ENCODE data around the gene RALGDS. TPM values are rescaled to one million over a fixed set of nuclear protein-coding genes. Genes with fewer than 3 reads are reported as not detected.
"Not testable (repeated sequence)": the region's sequence is repeated elsewhere in the genome, so short reads cannot be mapped to it uniquely, and the experiment has no call there.

RALGDS gene
- total RNA-seq, 1 experiment from 2014 or later = 25.8 TPM

GRCh38 chr9:133169687-133170086, 48.6 kb upstream of the RALGDS start:
- in situ Hi-C loops (cut with HindIII; ENCODE audit: low pct_unique_long_range_greater_than_20kb, low sequenced_read_pairs); CTCF ChIA-PET; H3K27me3 ChIP-seq (ENCODE audit: control insufficient read depth, insufficient read depth, low read length); H3K9me3 ChIP-seq (ENCODE audit: control insufficient read depth, insufficient read depth, low read depth, low read length); BruUV-seq (replicated peaks); H3K4me3 ChIP-seq (ENCODE audit: low read depth in 2 of 2, low read length in 2 of 2); DNase-seq (ENCODE audit: low read depth, low spot score); POLR2A ChIA-PET; ATAC-seq; intact Hi-C loops (cut with micrococcal nuclease; ENCODE audit: unreplicated experiment); H3K27ac ChIP-seq (ENCODE audit: low read length); H3K36me3 ChIP-seq (ENCODE audit: control insufficient read depth, insufficient read depth, low read length): not testable (repeated sequence)
- H3K4me1 ChIP-seq (ENCODE audit: control insufficient read depth, insufficient read depth, low read length) = peaks cover 23% of the 10 kb centered on the region

- Histone ChIP-seq H3K27ac (ENCODE audit: low read length) (no peak overlapping the region), H3K4me3 (ENCODE audit: low read depth in 2 of 2, low read length in 2 of 2) (no peak overlapping the region), H3K36me3 (ENCODE audit: control insufficient read depth, insufficient read depth, low read length) (no peaks in the 10 kb centered on the region), H3K9me3 (ENCODE audit: control insufficient read depth, insufficient read depth, low read depth, low read length) (no peaks in the 10 kb centered on the region), H3K4me1 (ENCODE audit: control insufficient read depth, insufficient read depth, low read length) (peaks cover 28% of the 10 kb centered on the region), H3K27me3 (ENCODE audit: control insufficient read depth, insufficient read depth, low read length) (no peaks in the 10 kb centered on the region)
- intact Hi-C loops (cut with micrococcal nuclease; ENCODE audit: unreplicated experiment) = no loop called here
- no TSS peak for BruUV-seq (replicated peaks)
- no peak for DNase-seq (ENCODE audit: low read depth, low spot score)
- ChIA-PET POLR2A (no interaction called here), CTCF (no interaction called here)
- in situ Hi-C loops (cut with HindIII; ENCODE audit: low pct_unique_long_range_greater_than_20kb, low sequenced_read_pairs) = no loop called here
- peak; percentile 3; the same call in 1 of the 2 replicates for ATAC-seq
- no peak for TF ChIP-seq REST (IDR thresholded peaks at IDR 0.05; ENCODE audit: insufficient read depth in 1 of 2, low read depth in 2 of 2, low read length in 1 of 2)
Measured at GRCh38 chr9:133169102-133169501, 48.1 kb upstream of the RALGDS start.

- Histone ChIP-seq H3K36me3 (ENCODE audit: control insufficient read depth, insufficient read depth, low read length) (no peaks in the 10 kb centered on the region), H3K27me3 (ENCODE audit: control insufficient read depth, insufficient read depth, low read length) (no peaks in the 10 kb centered on the region), H3K4me1 (ENCODE audit: control insufficient read depth, insufficient read depth, low read length) (peaks cover 28% of the 10 kb centered on the region), H3K27ac (ENCODE audit: low read length) (no peak overlapping the region; the same call in 1 of the 2 replicates), H3K9me3 (ENCODE audit: control insufficient read depth, insufficient read depth, low read depth, low read length) (no peaks in the 10 kb centered on the region), H3K4me3 (ENCODE audit: low read depth in 2 of 2, low read length in 2 of 2) (no peak overlapping the region)
- in situ Hi-C loops (cut with HindIII; ENCODE audit: low pct_unique_long_range_greater_than_20kb, low sequenced_read_pairs) = no loop called here
- ChIA-PET POLR2A (no interaction called here), CTCF (no interaction called here)
- ATAC-seq (peak; percentile 86), DNase-seq (ENCODE audit: low read depth, low spot score) (peak; percentile 57)
- no peak for TF ChIP-seq POLR2AphosphoS5 (IDR thresholded peaks at IDR 0.05; ENCODE audit: low read depth, low read length)
- no peak for TF ChIP-seq REST (IDR thresholded peaks at IDR 0.05; ENCODE audit: insufficient read depth in 1 of 2, low read depth in 2 of 2, low read length in 1 of 2)
- TF ChIP-seq TCF7L2 (IDR thresholded peaks at IDR 0.05; ENCODE audit: low read depth, low read length) = no peak
- no peak for TF ChIP-seq SIN3A (IDR thresholded peaks at IDR 0.05; ENCODE audit: borderline replicate concordance, insufficient read depth, low read depth, low read length)
- TF ChIP-seq, protein P1, sequence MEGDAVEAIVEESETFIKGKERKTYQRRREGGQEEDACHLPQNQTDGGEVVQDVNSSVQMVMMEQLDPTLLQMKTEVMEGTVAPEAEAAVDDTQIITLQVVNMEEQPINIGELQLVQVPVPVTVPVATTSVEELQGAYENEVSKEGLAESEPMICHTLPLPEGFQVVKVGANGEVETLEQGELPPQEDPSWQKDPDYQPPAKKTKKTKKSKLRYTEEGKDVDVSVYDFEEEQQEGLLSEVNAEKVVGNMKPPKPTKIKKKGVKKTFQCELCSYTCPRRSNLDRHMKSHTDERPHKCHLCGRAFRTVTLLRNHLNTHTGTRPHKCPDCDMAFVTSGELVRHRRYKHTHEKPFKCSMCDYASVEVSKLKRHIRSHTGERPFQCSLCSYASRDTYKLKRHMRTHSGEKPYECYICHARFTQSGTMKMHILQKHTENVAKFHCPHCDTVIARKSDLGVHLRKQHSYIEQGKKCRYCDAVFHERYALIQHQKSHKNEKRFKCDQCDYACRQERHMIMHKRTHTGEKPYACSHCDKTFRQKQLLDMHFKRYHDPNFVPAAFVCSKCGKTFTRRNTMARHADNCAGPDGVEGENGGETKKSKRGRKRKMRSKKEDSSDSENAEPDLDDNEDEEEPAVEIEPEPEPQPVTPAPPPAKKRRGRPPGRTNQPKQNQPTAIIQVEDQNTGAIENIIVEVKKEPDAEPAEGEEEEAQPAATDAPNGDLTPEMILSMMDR (IDR thresholded peaks at IDR 0.05) = no peak
- BruUV-seq (replicated peaks) = no TSS peak
- intact Hi-C loops (cut with micrococcal nuclease; ENCODE audit: unreplicated experiment) = no loop called here
Measured at GRCh38 chr9:133168432-133168831, 47.4 kb upstream of the RALGDS start.
